ENCODE measurements around the gene ICA1. TPM values are rescaled to one million over a fixed set of nuclear protein-coding genes. Genes with fewer than 3 reads are reported as not detected.

The ICA1 gene
- total RNA-seq, 4 donors from 2014 or later, result 1.6 to 20.9 (median 4.0) TPM

DNA sequence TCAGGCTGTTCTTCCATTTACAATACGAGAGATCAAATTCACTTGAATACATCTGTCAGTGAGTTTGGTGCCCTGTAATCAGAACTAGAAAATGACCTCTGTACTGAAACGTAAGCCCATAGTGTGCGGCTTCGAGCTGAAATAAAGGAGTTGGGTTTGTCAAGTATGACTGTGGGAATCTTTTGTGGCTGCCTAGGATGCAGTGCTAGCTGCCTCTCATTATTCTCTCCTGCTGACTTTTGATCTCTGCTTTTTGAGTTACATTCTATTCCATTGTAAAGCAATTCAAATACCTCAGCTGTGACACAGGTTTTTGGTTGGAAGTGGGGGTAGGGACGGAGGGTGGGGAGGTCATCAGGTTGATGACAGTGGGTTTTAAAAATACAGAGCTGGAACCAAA is 40.4 kb downstream of the ICA1 start:
- no peak overlapping the region for H3K4me3 ChIP-seq
- no peak overlapping the region for H3K27ac ChIP-seq
- H3K27me3 ChIP-seq, result no peaks in the 10 kb centered on the region
- TF ChIP-seq, protein P1, sequence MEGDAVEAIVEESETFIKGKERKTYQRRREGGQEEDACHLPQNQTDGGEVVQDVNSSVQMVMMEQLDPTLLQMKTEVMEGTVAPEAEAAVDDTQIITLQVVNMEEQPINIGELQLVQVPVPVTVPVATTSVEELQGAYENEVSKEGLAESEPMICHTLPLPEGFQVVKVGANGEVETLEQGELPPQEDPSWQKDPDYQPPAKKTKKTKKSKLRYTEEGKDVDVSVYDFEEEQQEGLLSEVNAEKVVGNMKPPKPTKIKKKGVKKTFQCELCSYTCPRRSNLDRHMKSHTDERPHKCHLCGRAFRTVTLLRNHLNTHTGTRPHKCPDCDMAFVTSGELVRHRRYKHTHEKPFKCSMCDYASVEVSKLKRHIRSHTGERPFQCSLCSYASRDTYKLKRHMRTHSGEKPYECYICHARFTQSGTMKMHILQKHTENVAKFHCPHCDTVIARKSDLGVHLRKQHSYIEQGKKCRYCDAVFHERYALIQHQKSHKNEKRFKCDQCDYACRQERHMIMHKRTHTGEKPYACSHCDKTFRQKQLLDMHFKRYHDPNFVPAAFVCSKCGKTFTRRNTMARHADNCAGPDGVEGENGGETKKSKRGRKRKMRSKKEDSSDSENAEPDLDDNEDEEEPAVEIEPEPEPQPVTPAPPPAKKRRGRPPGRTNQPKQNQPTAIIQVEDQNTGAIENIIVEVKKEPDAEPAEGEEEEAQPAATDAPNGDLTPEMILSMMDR (IDR thresholded peaks at IDR 0.05 in 4 of 5, conservative IDR thresholded peaks at IDR 0.05 in 1 of 5), result no peak
- TF ChIP-seq POLR2A (IDR thresholded peaks at IDR 0.05), result no peak
- no peak for DNase-seq
- in situ Hi-C loops (cut with MboI; ENCODE audit: low sequenced_read_pairs in 4 of 4), result loop anchor here in 3 of 4 donors (10.0 to 25.0 kb wide), 4 partner anchors 459 to 797 kb away; no protein-coding TSS in a partner anchor
- no peaks in the 10 kb centered on the region for H3K36me3 ChIP-seq
- no peak for ATAC-seq
- no peaks in the 10 kb centered on the region for H3K4me1 ChIP-seq
- intact Hi-C loops (cut with DNase I; ENCODE audit: low total_unique reads), result no loop called here
- H3K9me3 ChIP-seq, result no peaks in the 10 kb centered on the region

DNA sequence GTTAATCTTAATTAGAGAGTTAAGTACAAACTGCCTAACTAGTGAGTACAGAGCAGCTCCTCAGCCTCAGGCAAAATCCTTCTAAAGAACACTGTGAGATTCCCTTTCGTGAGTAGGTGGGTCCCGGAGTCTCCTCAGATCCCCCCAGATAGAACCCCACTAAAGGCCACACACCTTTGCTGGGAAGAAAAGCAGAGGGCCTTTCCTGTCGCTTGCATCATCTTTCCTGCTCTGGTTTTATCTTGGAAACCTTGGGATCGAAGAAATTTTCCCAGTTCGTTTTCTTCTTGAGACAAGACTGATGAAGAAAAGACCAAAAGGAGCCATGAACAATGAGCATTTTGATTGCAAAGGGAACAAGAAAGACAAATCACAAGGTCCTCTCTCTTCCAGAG is 40.9 kb downstream of the ICA1 start:
- no peaks in the 10 kb centered on the region for H3K9me3 ChIP-seq
- ATAC-seq (no peak), DNase-seq (no peak)
- TF ChIP-seq POLR2A (IDR thresholded peaks at IDR 0.05), result no peak
- TF ChIP-seq, protein P1 (IDR thresholded peaks at IDR 0.05 in 4 of 5, conservative IDR thresholded peaks at IDR 0.05 in 1 of 5), result no peak
- H3K4me1 ChIP-seq, result no peaks in the 10 kb centered on the region
- H3K36me3 ChIP-seq, result no peaks in the 10 kb centered on the region
- H3K27ac ChIP-seq, result no peak overlapping the region
- in situ Hi-C loops (cut with MboI; ENCODE audit: low sequenced_read_pairs in 4 of 4), result loop anchor here in 3 of 4 donors (10.0 to 25.0 kb wide), 4 partner anchors 459 to 796 kb away; no protein-coding TSS in a partner anchor
- H3K27me3 ChIP-seq, result no peaks in the 10 kb centered on the region
- H3K4me3 ChIP-seq, result no peak overlapping the region
- intact Hi-C loops (cut with DNase I; ENCODE audit: low total_unique reads), result no loop called here

DNA sequence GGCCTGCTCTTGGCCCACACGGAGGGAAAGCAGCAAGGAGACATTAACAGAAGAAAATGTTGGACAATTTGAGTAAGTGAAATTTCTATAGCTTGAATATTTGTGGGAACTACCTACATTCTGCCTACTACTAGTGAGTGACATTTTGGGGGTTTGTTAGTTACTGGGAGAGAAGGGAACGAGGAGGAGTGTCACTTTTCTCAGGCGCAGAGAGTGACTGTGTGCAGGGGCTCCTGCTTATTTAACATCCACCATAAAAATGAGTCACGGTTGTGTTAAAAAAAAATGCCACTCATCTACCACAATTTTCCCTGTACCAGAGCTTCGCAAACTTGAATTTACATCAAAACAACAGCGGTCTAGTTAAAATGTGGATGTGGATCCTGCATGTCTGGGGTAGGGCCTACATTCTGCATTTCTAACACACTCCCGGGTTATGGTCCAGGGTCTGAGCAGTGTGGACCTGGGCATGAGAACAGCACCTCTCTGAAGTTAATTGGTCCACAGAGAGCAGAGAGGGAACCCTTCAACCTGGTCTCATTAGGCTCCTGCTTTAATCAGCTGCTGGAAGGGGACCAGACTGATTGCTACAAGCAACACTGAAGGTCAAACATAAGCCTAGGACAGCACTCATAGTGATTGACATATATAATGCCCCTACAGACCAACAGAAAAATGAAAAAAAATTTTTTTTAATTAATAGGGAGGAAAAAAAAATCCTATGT is 41.4 kb downstream of the ICA1 start:
- in situ Hi-C loops (cut with MboI; ENCODE audit: low sequenced_read_pairs in 4 of 4) (loop anchor here in 3 of 4 donors (10.0 to 25.0 kb wide), 4 partner anchors 458 to 796 kb away; no protein-coding TSS in a partner anchor), intact Hi-C loops (cut with DNase I; ENCODE audit: low total_unique reads) (no loop called here)
- Histone ChIP-seq H3K4me3 (no peak overlapping the region), H3K27ac (no peak overlapping the region), H3K4me1 (no peaks in the 10 kb centered on the region), H3K27me3 (no peaks in the 10 kb centered on the region), H3K36me3 (no peaks in the 10 kb centered on the region), H3K9me3 (no peaks in the 10 kb centered on the region)
- DNase-seq, result no peak
- ATAC-seq, result no peak
- TF ChIP-seq, protein P1 (IDR thresholded peaks at IDR 0.05 in 4 of 5, conservative IDR thresholded peaks at IDR 0.05 in 1 of 5), result no peak
- no peak for TF ChIP-seq POLR2A (IDR thresholded peaks at IDR 0.05)

DNA sequence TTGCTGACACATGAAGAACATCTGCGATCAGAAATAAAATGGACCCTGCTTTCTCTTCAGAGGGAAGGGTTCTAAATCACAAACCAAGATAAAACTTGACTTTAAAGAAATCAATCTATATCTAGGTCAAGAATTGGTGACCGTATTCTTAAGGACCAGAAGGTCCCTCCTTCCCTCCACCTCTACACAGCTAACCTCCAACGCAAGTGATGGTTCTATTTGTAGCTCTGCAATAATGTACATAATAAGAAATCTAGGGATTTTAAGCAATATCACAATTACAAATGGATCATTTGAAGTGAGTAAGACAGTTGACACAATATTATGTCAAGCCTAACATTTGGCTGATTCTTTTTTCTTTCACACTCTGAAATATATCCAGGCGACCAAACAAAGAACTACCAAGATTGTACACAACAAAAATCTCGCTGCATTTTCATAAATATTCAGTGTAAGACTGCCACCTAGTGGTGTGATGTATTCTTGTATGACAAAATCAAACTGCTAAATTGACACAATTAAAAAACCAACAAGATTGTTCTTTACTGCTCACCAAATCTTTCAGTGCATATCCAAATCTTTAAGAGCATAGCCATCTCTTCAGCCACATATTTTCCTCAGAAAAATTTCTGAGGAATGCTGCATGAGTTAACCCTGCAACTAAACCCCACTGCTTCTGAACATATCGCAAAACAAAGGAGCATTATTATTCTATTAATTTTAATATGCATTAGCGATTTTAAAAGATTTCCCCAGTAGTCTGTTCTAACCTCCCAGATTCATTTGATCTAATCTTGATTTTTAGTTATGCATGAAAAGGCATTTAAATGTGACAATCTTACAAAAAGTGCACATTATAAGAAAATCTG is 44.5 kb downstream of the ICA1 start:
- H3K27me3 ChIP-seq, result no peaks in the 10 kb centered on the region
- H3K27ac ChIP-seq, result no peak overlapping the region
- no peaks in the 10 kb centered on the region for H3K36me3 ChIP-seq
- ATAC-seq, result peak; percentile 60 to 63
- intact Hi-C loops (cut with DNase I; ENCODE audit: low total_unique reads) (loop anchor here (2.0 to 10.0 kb wide), 8 partner anchors 153 to 1513 kb away; partner anchors contain the start of genes C1GALT1, MIOS and ZNF12), in situ Hi-C loops (cut with MboI; ENCODE audit: low sequenced_read_pairs in 4 of 4) (loop anchor here in 3 of 4 donors (10.0 to 25.0 kb wide), 6 partner anchors 453 to 793 kb away; no protein-coding TSS in a partner anchor)
- DNase-seq, result no peak
- peaks cover 0 to 8% of the 10 kb centered on the region in 2 donors for H3K4me1 ChIP-seq
- H3K9me3 ChIP-seq, result no peaks in the 10 kb centered on the region
- no peak overlapping the region for H3K4me3 ChIP-seq
- TF ChIP-seq, protein P1 (IDR thresholded peaks at IDR 0.05 in 4 of 5, conservative IDR thresholded peaks at IDR 0.05 in 1 of 5), result peak; percentile 65 to 80 (median 72)
- TF ChIP-seq POLR2A (IDR thresholded peaks at IDR 0.05), result no peak

Measured in gastrocnemius medialis (tissue), 4 donors.